ENCODE measurements around the gene PMF1. TPM values are rescaled to one million over a fixed set of nuclear protein-coding genes. Genes with fewer than 3 reads are reported as not detected.

PMF1 gene
- total and polyA plus RNA-seq, 4 donors: 24.7 to 63.5 (median 36.9) TPM

DNA sequence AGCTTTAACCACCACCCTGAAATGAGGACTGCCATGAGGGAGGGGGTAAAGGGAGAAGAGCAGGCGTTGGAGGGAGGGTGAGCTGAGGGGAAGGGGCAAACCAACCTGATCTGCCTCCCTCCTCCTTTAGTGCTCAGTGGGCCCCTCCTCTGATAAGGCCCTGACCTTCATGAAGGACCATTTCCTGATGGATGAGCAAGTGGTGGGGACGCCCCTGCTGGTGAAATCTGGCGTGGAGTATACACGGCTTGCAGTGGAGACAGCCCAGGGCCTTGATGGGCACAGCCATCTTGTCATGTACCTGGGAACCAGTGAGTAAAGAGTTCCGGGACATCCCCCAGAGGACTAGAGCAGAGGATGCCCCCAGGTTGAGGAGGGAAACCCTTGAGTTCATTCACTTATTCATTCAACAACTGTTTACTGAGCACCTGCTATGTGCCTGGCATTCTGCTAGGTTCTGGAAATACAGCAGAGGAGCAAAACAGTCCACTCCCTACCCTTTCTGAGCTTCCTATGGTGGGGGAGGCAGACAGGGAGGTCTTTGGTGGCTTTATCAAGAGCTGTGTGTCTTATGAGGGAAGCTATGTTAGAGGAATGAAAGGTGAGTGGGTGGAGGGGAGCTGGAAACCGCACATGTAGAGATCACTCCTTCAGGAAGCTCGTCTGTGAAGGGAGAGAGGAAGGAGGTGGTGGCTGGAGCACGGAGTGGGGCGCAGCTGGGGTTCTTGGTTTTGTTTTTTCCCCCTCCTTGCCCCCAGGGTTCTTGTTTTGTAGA lies 39.9 kb upstream of the PMF1 start:
- Histone ChIP-seq H3K4me1 (ENCODE audit: control insufficient read depth in 4 of 4, insufficient read depth in 4 of 4, low read length in 3 of 4) (no peaks in the 10 kb centered on the region), H3K9me3 (ENCODE audit: control insufficient read depth in 4 of 4, low read length in 3 of 4) (no peaks in the 10 kb centered on the region), H3K4me3 (ENCODE audit: low read depth in 1 of 3, low read length in 3 of 3) (no peak overlapping the region), H3K36me3 (ENCODE audit: control insufficient read depth in 4 of 4, insufficient read depth in 3 of 4, low read depth in 1 of 4, low read length in 3 of 4) (no peaks in the 10 kb centered on the region), H3K9ac (ENCODE audit: low read depth in 1 of 2, low read length in 2 of 2) (no peak overlapping the region), H3K27me3 (ENCODE audit: control insufficient read depth in 4 of 4, insufficient read depth in 4 of 4, low read length in 3 of 4) (no peaks in the 10 kb centered on the region), H3K27ac (ENCODE audit: low read depth in 1 of 2, low read length in 2 of 2) (no peak overlapping the region)
- 92% methylated on average over 9 of the region's 9 CpGs for WGBS
- DNase-seq (ENCODE audit: low spot score): no peak
- TF ChIP-seq GABPA (IDR thresholded peaks at IDR 0.05 in 1 of 2, conservative IDR thresholded peaks at IDR 0.05 in 1 of 2) (no peak), YY1 (IDR thresholded peaks at IDR 0.05) (no peak), TAF1 (conservative IDR thresholded peaks at IDR 0.05) (no peak), EGR1 (IDR thresholded peaks at IDR 0.05; ENCODE audit: low read depth in 2 of 2) (no peak), HNF4G (IDR thresholded peaks at IDR 0.05) (no peak), HNF4A (conservative IDR thresholded peaks at IDR 0.05) (no peak), NR2F2 (IDR thresholded peaks at IDR 0.05) (no peak), SP1 (IDR thresholded peaks at IDR 0.05) (no peak), ATF3 (IDR thresholded peaks at IDR 0.05) (no peak), RXRA (IDR thresholded peaks at IDR 0.05) (no peak), FOXA2 (IDR thresholded peaks at IDR 0.05) (no peak), ZBTB33 (IDR thresholded peaks at IDR 0.05) (no peak), FOXA1 (IDR thresholded peaks at IDR 0.05) (no peak), CTCF (IDR thresholded peaks at IDR 0.05; ENCODE audit: low read depth, low read length, missing input control) (no peak), JUND (IDR thresholded peaks at IDR 0.05) (no peak), RAD21 (IDR thresholded peaks at IDR 0.05) (no peak)
- TF ChIP-seq, protein P1, sequence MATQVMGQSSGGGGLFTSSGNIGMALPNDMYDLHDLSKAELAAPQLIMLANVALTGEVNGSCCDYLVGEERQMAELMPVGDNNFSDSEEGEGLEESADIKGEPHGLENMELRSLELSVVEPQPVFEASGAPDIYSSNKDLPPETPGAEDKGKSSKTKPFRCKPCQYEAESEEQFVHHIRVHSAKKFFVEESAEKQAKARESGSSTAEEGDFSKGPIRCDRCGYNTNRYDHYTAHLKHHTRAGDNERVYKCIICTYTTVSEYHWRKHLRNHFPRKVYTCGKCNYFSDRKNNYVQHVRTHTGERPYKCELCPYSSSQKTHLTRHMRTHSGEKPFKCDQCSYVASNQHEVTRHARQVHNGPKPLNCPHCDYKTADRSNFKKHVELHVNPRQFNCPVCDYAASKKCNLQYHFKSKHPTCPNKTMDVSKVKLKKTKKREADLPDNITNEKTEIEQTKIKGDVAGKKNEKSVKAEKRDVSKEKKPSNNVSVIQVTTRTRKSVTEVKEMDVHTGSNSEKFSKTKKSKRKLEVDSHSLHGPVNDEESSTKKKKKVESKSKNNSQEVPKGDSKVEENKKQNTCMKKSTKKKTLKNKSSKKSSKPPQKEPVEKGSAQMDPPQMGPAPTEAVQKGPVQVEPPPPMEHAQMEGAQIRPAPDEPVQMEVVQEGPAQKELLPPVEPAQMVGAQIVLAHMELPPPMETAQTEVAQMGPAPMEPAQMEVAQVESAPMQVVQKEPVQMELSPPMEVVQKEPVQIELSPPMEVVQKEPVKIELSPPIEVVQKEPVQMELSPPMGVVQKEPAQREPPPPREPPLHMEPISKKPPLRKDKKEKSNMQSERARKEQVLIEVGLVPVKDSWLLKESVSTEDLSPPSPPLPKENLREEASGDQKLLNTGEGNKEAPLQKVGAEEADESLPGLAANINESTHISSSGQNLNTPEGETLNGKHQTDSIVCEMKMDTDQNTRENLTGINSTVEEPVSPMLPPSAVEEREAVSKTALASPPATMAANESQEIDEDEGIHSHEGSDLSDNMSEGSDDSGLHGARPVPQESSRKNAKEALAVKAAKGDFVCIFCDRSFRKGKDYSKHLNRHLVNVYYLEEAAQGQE (IDR thresholded peaks at IDR 0.05): no peak
- TF ChIP-seq, protein P2, sequence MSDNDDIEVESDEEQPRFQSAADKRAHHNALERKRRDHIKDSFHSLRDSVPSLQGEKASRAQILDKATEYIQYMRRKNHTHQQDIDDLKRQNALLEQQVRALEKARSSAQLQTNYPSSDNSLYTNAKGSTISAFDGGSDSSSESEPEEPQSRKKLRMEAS (IDR thresholded peaks at IDR 0.05): no peak

All from liver (tissue), 9 donors.